Astrocyte (in vitro differentiated cells and primary cell): ENCODE results near the gene SUSD2.

Source experiments
- CTCF ChIP-seq: IDR thresholded peaks from 2 replicates; pipeline ENCODE4 v1.5.1; 2011; ENCODE audit warnings: low read depth, mild to moderate bottlenecking, inconsistent platforms, low read length, moderate library complexity; ENCODE audit not compliant: insufficient read depth
- EZH2 ChIP-seq: IDR thresholded peaks from 2 replicates; pipeline ENCODE4 v1.6.1; 2012; ENCODE audit warnings: mild to moderate bottlenecking, low read length, inconsistent platforms; ENCODE audit not compliant: insufficient read depth

GRCh38 chr22:24184057-24184798 lies 2.9 kb downstream of the SUSD2 start:
- TF ChIP-seq EZH2 (no peak), CTCF (no peak)
